ENCODE data around the gene RHOT2. TPM values are rescaled to one million over a fixed set of nuclear protein-coding genes. Genes with fewer than 3 reads are reported as not detected.
A peak's percentile ranks its signal among the peaks of the same experiment; 100 is the strongest.

The RHOT2 gene
- total and polyA plus RNA-seq, 10 of the 15 experiments (the other 5 are each of a cell fraction or from before 2014, with no cell fraction given), result 3.7 to 174 (median 69.8) TPM

- TF ChIP-seq MLLT1 (IDR thresholded peaks at IDR 0.05), result no peak
- no peak for TF ChIP-seq ASH2L (IDR thresholded peaks at IDR 0.05; ENCODE audit: borderline replicate concordance, low read depth)
- TF ChIP-seq ATF7 (IDR thresholded peaks at IDR 0.05; ENCODE audit: low read depth), result no peak
- peak; percentile 87 for TF ChIP-seq ZNF687 (IDR thresholded peaks at IDR 0.05)
These were observed 53.2 kb downstream of the RHOT2 start, which contains the start of gene ANTKMT (continued) for GRCh38 chr16:720990-721764.

Measured in GM12878 (cell line).